Renal pelvis (tissue), 4 donors: ENCODE measurements around the gene PLCL1. TPM values are rescaled to one million over a fixed set of nuclear protein-coding genes. Genes with fewer than 3 reads are reported as not detected.
"Not testable (repeated sequence)": the region's sequence is repeated elsewhere in the genome, so short reads cannot be mapped to it uniquely, and the experiment has no call there.

ENCODE experiments used
- DNase-seq: peaks from one replicate; pipeline ENCODE4 v3.0.0-alpha.2; 2013
- polyA plus RNA-seq, 3 donors: library from polyadenylated mRNA; unstranded; fragments of 120-200 nt; gene quantifications; one replicate each; pipeline ENCODE4 v1.2.1, GENCODE V29; 2013; ENCODE audit not compliant: insufficient read length in 3 of 3

The PLCL1 gene
- polyA plus RNA-seq, 3 donors: 13.9 to 16.6 (median 14.2) TPM

GRCh38 chr2:197804758-197805714 lies 643 bp downstream of the PLCL1 start:
- peak; percentile 17 for DNase-seq

DNA sequence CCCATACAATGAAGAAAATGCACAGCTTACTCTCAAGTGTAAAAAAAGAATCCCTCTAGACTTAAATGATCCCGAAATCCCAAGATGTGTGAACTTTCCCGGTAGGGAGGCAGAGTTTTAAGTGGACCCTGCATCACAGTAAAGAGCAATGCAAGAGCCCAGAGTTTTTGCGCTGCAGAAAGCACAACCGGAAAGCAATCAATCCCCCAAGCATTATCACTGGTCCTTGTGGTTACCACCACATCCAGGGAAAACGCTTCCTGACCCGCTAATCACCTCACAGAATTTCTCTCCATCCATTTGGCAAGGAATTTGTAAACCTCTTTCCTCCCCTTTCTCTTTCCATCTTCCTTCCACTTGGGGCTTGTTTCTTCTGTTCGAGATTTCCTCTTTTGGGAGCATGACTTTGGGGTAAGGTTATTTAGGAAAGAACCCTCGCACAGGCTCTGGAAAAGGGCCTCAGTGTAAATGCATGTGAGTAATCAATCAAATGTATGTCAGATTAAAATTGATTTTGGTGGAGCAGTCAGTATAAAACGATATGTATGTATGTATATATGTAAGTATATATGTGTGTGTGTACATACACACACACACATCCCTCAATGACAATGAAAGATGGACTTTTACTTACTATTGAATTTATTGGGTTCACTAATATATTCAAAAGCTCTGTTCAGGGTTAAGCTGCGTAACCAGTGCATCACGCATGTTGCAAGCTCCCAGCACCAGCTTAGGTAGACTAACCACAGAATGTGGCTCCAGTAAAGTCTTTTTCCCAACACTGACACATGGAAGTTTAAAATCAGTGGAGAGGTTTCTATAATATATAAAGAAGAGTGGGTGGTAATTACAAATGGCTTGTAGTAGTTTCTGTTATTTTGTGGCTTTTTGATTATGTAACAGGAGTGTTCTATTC lies 1.6 kb downstream of the PLCL1 start:
- DNase-seq: no peak

DNA sequence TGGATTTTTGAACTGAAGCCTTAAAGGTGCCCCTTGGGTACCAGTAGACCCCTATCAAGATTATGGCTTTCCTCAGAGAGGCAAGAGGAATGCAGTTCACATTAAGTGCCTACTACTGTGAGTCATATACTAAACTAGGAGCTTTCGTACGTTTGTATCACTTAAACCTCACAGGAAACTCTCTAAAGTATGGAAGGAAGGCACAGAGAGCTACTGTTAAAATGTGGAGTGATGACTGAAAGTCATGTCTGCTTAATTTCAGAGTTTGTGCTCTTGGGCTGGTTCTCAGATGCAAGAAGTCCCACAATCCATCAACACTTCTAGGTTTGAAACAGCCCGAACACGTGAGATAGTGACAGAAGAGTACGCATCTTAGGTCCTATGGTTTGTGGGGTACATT lies 4.7 kb downstream of the PLCL1 start:
- DNase-seq: no peak

DNA sequence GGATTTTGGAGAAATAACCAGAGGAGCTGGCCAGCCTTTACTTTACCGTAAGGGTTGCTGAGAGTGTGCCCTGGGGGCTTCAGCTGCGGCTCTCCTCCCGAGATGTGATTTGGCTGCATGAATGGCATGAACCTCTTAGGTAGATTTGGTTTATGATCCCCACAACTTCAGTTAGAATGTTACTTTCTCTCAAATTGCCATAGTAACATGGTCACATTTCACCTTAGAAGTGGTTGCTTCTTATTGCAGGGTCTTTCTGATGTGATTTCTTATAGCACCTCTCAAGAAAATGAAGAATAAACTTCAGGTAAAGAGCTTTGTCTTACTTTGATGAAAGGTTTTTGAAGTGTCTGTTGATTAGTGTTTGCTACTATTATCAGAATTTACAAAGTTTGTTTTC lies 5.6 kb downstream of the PLCL1 start:
- DNase-seq: no peak

DNA sequence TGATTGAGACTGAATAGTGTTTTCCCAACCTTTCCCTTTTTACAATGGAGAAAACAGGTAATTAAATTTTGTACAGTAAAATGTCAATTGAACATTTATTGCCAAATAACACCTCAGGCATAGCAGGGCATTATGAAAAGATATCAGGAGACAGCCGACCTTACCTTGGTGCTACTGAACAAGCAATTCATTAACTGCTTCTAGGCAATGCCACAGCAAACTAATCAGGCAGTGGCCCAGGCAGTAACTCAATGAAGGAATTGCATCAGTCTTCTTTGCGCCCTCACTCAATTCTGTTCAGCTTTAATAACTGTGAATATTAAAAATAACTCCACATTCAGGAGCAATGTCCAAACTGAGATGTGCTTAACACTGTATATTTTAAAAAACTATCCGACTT lies 6.1 kb downstream of the PLCL1 start:
- DNase-seq: no peak

- DNase-seq: no peak
Measured at GRCh38 chr2:197813093-197813787, 8.8 kb downstream of the PLCL1 start.

DNA sequence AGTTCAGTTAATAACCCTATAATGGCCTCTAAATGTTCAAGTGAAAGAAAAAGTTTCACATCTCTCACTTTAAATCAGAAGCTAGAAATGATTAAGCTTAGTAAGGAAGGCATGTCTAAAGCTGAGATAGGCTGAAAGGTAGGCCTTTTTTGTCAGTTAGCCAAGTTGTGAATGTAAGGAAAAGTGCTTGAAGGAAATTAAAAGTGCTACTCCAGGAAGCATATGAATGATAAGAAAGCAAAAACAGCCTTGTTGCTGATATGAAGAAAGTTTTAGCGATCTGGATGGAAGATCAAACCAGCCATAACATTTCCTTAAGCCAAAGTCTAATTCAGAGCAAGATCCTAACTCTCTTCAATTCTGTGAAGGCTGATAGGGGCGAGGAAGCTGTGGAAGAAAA lies 10.1 kb downstream of the PLCL1 start:
- no peak for DNase-seq

DNA sequence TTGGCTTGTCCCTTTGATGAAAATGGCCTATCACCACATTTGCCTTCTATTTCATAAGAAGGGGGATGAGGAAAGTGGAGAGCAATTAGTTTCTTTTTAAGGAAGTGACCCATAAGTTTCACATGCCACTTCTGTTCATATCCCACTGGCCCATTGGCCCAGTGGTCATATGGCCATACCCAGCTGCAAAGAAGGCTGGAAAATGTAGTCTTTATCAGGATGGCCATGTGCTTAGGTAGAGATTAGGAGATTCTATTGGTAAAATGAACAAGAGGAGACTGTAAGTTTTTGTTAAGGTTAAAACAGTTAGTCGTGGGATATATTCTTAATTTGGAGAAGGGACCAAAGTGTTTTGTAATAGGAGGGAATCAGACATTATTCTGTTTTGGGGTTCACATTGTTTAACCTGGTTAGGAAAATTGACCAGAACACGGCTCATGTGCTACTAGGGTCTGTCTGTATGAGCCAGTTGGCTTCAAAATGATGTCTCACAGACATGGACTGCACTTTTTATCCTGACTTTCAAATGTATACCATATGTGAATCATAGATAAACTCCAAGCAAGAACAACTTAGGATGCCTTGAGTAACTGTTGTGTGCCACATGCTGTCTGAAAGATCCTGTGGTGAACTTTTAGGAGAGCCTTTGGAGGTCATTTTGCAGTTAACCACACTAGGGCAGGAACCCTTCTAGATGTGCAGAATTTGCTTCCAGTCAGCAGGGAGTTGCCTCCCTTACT lies 17.3 kb downstream of the PLCL1 start:
- DNase-seq: no peak

- no peak for DNase-seq
Measured at GRCh38 chr2:197822333-197822732, 17.9 kb downstream of the PLCL1 start.

GRCh38 chr2:197827618-197828017 lies 23.2 kb downstream of the PLCL1 start:
- no peak for DNase-seq

- DNase-seq: no peak
Measured at GRCh38 chr2:197828464-197829135, 24.2 kb downstream of the PLCL1 start.

DNA sequence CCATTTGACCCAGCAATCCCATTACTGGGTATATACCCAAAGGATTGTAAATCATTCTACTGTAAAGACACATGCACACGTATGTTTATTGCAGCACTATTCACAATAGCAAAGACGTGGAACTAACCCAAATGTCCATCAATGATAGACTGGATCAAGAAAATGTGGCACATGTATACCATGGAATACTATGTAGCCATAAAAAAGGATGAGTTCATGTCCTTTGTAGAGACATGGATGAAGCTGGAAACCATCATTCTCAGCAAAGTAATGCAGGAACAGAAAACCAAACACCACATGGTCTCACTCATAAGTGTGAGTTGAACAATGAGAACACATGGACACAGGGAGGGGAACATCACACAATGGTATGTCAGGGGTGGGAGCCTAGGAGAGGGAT lies 30.4 kb downstream of the PLCL1 start:
- not testable (repeated sequence) for DNase-seq

- DNase-seq: no peak
Measured at GRCh38 chr2:197835293-197835692, 30.9 kb downstream of the PLCL1 start.

GRCh38 chr2:197838036-197838435 lies 33.6 kb downstream of the PLCL1 start:
- DNase-seq: peak; percentile 17

- no peak for DNase-seq
Measured at GRCh38 chr2:197838579-197838978, 34.2 kb downstream of the PLCL1 start.

DNA sequence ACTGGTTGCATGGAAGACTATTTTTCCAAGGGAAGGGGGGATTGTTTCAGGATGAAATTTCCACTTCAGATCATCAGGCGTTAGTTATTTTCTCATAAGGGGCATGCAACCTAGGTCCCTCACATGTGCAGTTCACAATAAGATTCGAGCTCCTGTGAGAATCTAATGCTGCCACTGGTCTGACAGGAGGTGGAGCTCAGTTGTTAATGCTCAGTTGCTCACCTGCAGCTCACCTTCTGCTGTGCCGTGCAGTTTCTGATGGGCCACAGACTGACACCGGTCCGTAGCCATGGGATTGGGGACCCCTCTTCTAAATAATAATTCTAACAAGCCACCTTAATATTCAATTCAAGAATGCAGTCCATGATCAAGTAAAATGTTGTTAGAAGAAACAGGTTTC lies 34.9 kb downstream of the PLCL1 start:
- no peak for DNase-seq

GRCh38 chr2:197839856-197840255 lies 35.5 kb downstream of the PLCL1 start:
- DNase-seq: no peak

GRCh38 chr2:197846128-197846527 lies 41.7 kb downstream of the PLCL1 start:
- DNase-seq: no peak

GRCh38 chr2:197846777-197847176 lies 42.4 kb downstream of the PLCL1 start:
- no peak for DNase-seq

DNA sequence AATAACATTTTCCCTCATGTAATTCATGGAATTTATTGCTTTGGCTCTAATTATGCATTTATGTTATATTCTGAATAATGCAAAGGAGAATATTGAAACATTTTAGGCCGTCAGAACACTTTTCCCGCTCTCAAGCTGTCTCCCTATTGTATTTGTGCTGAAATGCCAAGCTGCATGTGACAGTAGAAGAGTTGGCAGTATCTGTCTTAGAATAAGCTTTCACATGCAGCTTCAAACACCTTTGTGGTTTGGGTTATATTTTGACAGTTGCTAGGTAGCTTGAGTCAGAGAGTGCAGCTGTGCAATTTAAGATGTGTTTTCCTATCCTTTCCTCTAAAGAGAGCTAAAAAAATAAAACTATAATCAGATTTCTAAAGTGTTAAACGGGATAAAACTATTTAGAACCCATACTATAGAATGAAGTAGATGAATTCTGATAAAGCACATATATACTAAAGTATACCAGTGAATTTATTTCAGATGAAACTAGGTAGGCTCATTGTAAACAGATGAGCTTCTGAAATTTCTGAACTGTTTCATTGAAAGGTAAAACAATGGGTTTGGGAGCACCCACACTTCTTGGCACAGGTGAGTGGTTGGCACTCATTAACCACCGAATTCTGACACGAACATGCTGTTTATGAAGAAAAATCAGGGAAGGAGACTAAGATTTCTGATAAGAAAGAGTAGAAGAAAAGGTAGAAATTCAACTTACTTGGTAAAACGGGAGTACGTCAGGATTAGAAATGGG lies 43.4 kb downstream of the PLCL1 start:
- DNase-seq: no peak
